Esophagus muscularis mucosa (tissue), 2 donors: ENCODE data around the gene BTRC.

Experiments
- POLR2A ChIP-seq: fragments of 450-650 bp; IDR thresholded peaks from one replicate; pipeline ENCODE4 v1.6.1; 2017; ENCODE audit warnings: antibody characterized with exemption, moderate library complexity, mild to moderate bottlenecking, low read depth
- POLR2AphosphoS5 ChIP-seq, 2 donors: sonication (generic); formaldehyde crosslinking; IDR thresholded peaks; one replicate each; pipeline ENCODE4 v1.6.1; 2017; ENCODE audit warnings: antibody characterized with exemption in 2 of 2

GRCh38 chr10:101464599-101464998 is 110.6 kb downstream of the BTRC start:
- TF ChIP-seq POLR2A: no peak
- TF ChIP-seq POLR2AphosphoS5 (IDR thresholded peaks at IDR 0.05): no peak
